ENCODE measurements around the gene NEGR1. TPM values are rescaled to one million over a fixed set of nuclear protein-coding genes. Genes with fewer than 3 reads are reported as not detected.

The NEGR1 gene
- total RNA-seq, 1 donor, result 20.7 TPM

DNA sequence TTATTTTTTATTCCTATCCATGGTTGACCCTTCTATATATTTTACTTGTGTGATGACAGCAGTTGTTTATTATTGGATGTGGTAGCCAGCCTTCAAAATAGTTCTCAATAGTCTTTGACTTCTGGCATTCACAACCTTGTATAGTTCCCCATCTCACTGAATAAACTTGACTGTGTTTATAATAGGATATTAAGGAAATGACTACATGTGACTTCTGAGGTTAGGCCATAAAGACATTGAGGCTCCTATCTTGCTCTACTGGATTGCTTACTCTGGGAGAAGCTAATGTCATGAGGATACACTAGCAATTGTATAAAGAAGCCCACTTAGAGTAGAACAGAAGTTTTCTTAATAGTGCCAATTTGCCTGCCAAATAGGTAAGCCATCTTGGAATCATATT lies 231.8 kb downstream of the NEGR1 start:
- no peak for DNase-seq (ENCODE audit: low read depth)
- no peak overlapping the region for H3K4me3 ChIP-seq (ENCODE audit: low read depth, low read length)
- TF ChIP-seq, protein P1, sequence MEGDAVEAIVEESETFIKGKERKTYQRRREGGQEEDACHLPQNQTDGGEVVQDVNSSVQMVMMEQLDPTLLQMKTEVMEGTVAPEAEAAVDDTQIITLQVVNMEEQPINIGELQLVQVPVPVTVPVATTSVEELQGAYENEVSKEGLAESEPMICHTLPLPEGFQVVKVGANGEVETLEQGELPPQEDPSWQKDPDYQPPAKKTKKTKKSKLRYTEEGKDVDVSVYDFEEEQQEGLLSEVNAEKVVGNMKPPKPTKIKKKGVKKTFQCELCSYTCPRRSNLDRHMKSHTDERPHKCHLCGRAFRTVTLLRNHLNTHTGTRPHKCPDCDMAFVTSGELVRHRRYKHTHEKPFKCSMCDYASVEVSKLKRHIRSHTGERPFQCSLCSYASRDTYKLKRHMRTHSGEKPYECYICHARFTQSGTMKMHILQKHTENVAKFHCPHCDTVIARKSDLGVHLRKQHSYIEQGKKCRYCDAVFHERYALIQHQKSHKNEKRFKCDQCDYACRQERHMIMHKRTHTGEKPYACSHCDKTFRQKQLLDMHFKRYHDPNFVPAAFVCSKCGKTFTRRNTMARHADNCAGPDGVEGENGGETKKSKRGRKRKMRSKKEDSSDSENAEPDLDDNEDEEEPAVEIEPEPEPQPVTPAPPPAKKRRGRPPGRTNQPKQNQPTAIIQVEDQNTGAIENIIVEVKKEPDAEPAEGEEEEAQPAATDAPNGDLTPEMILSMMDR (IDR thresholded peaks at IDR 0.05; ENCODE audit: insufficient read depth, low read length), result no peak

DNA sequence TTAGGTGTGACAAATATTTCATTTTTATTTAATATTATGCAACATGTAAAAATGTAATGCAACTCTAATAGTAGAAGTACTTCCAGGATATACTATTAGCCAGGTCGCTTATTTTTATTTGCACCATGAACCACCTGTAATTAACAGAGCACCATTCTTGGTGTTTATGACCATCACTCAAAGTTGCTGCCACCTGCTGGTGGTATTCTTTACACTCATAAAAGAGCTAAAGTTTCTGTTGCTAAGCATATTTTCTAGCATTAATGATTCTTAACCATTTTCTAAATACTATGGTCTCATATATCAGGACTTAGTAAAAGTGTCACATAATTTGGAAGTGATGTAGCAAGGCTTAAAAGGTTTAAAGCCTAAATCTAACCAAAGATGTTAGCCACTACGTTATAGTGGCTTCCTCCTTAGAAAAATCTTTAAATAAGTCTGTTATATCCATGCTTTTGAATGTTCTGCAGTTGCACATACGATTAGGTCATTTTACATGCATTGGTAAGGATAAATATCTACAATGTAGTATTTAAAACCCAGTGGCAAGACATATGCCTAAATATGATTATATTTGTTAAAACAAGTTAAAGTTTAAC lies 244.5 kb downstream of the NEGR1 start:
- H3K4me3 ChIP-seq (ENCODE audit: low read depth, low read length), result no peak overlapping the region
- TF ChIP-seq, protein P1 (IDR thresholded peaks at IDR 0.05; ENCODE audit: insufficient read depth, low read length), result peak; percentile 63
- peak; percentile 72 for DNase-seq (ENCODE audit: low read depth)

DNA sequence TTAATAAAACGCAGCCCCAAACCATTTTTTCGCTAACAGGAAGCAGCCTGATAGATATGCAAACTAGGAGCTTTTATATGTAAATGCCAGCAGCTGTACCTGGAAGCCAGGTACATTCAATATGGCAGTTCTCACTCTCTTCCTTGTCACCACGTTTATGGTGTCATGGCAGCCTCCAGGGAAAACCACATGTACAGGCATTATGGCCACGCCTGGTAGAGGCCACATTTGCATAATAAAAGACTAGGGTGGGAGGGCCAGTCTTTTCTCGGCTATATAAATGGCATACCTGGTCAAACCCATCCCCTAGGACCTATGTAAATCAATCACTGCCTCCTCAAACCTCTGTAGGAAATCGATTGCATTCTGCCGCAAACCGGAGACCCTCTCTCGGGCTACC lies 247.5 kb downstream of the NEGR1 start:
- DNase-seq (ENCODE audit: low read depth), result no peak
- H3K4me3 ChIP-seq (ENCODE audit: low read depth, low read length), result no peak overlapping the region
- TF ChIP-seq, protein P1 (IDR thresholded peaks at IDR 0.05; ENCODE audit: insufficient read depth, low read length), result no peak

DNA sequence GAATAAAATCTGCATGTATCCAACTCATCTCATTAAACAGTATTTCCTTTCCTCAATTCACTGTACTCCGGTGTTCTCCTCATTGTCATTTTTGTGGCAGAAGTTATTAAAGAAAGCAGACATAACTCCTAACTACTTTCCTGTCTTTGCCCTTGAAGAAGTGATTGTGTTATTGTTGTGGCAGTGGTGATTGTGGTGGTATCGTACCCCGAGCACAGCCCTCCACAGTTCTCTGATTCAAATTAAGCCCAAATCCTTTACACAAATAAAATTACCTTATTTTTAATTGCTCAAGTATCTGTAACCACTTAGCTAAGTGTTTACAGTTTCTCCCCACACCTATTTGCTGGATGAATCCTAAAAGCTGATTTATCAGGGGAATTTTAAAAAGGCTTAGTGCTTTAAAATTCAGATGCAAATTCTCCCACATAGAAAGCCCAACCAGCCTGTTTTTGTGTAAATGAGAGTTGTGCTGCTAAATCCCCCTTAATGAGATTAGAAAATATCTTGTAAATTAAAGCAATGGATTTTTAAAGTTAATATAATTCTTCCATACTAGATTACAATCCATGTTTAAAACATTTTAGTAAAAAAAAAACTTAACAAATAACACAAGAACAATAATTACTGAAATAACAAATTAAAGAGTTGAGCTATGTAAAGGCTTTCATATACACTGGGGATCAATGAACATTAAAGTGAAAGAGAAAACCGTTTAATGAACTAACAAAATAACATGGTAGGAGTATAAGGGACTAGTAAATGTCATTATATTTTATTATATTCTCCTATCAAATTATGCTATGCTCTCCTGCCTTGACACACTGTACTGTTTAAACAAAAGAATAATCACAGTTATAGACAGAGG lies 259.0 kb downstream of the NEGR1 start:
- DNase-seq (ENCODE audit: low read depth), result no peak
- TF ChIP-seq, protein P1 (IDR thresholded peaks at IDR 0.05; ENCODE audit: insufficient read depth, low read length), result no peak
- H3K4me3 ChIP-seq (ENCODE audit: low read depth, low read length), result no peak overlapping the region

DNA sequence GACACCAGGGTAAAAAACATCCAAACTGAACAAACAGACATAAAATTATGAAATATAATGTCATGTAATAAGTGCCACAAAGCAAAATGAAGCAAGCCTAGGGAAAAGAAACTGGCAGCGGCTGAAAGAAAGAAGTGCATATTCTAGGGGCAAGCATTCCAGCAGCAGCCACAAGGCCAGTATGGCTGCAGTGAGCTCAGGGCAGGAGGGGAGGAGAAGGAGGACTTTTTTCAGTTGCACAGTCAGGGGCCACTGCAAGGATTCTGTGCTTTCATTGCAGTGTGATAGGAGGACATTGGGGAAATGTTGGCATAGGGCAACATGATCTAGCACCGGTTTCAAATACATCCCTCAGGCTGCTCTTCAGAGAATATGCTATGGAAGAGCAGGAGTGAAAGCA lies 263.8 kb downstream of the NEGR1 start:
- DNase-seq (ENCODE audit: low read depth), result no peak
- TF ChIP-seq, protein P1 (IDR thresholded peaks at IDR 0.05; ENCODE audit: insufficient read depth, low read length), result no peak
- no peak overlapping the region for H3K4me3 ChIP-seq (ENCODE audit: low read depth, low read length)

DNA sequence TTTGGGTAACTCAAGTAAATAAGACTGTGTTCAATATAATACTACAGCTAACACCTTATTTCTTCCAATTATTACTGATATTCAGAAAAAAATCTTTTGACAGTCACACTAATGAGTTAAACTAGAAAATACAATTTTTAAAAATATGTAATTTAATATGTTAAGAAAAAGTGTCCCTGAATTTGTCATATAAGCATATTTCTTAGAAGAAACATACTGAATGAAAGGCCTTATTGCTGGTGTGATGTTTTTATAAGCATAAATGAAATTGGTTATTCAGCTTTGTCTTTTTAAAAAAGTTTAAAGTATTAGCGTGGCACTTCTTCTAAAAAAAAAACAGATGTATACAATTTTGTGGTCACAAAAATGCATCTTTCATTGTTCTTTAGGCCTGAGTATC lies 267.3 kb downstream of the NEGR1 start:
- H3K4me3 ChIP-seq (ENCODE audit: low read depth, low read length), result no peak overlapping the region
- no peak for DNase-seq (ENCODE audit: low read depth)
- TF ChIP-seq, protein P1 (IDR thresholded peaks at IDR 0.05; ENCODE audit: insufficient read depth, low read length), result no peak

Data from fibroblast of the aortic adventitia (primary cell).